C4-2B (cell line): ENCODE results near the gene CNN3.

Experiments used
- CTCF ChIP-seq: fragments of 450-650 bp; conservative IDR thresholded peaks from 2 replicates; pipeline ENCODE4 v1.5.1; 2017; ENCODE audit warnings: mild to moderate bottlenecking
- ZFX ChIP-seq: fragments of 450-650 bp; IDR thresholded peaks from 2 replicates; pipeline ENCODE4 v1.6.1; 2017

- TF ChIP-seq CTCF (no peak), ZFX (no peak)
Measured at GRCh38 chr1:94937820-94938219, 10.9 kb upstream of the CNN3 start.
